ENCODE measurements around the gene NOL3. TPM values are rescaled to one million over a fixed set of nuclear protein-coding genes. Genes with fewer than 3 reads are reported as not detected.
"Not testable (repeated sequence)": the region's sequence is repeated elsewhere in the genome, so short reads cannot be mapped to it uniquely, and the experiment has no call there.

NOL3 gene
- total RNA-seq (ENCODE audit: unreplicated experiment) = 8.8 TPM
- long read RNA-seq, partial matches to known transcripts = 8 of 14 reads
- long read RNA-seq, other reads (novel, unspliced or antisense) = 3 of 14 reads

GRCh38 chr16:67170168-67170948 lies at the start of gene NOL3:
TSS of gene NOL3 (plus strand) at chr16:67170538.
- H3K27ac Mint-ChIP-seq (ENCODE audit: unreplicated experiment) = peak within 1 kb of the TSS; percentile 59
- DNase-seq = peak; percentile 70
- H3K9me3 Mint-ChIP-seq (ENCODE audit: unreplicated experiment) = peaks cover 7% of the 10 kb centered on the region
- peaks cover 5% of the 10 kb centered on the region for H3K36me3 Mint-ChIP-seq (ENCODE audit: unreplicated experiment)
- H3K4me1 Mint-ChIP-seq (ENCODE audit: low read depth, unreplicated experiment) = peaks cover 9% of the 10 kb centered on the region
- peaks cover 30% of the 10 kb centered on the region for H3K27me3 Mint-ChIP-seq (ENCODE audit: unreplicated experiment)
- TF ChIP-seq CTCF (IDR thresholded peaks at IDR 0.05; ENCODE audit: partially characterized antibody, unreplicated experiment) = no peak
- H3K4me3 Mint-ChIP-seq (ENCODE audit: unreplicated experiment) = peak within 1 kb of the TSS; percentile 88

- not testable (repeated sequence) for H3K9me3 Mint-ChIP-seq (ENCODE audit: unreplicated experiment); H3K36me3 Mint-ChIP-seq (ENCODE audit: unreplicated experiment); H3K27me3 Mint-ChIP-seq (ENCODE audit: unreplicated experiment); H3K27ac Mint-ChIP-seq (ENCODE audit: unreplicated experiment); DNase-seq; H3K4me3 Mint-ChIP-seq (ENCODE audit: unreplicated experiment)
- peaks cover 15% of the 10 kb centered on the region for H3K4me1 Mint-ChIP-seq (ENCODE audit: low read depth, unreplicated experiment)
These were observed 47.5 kb upstream of the NOL3 start for GRCh38 chr16:67122799-67123198.

- Mint-ChIP-seq H3K36me3 (ENCODE audit: unreplicated experiment) (peaks cover 4% of the 10 kb centered on the region), H3K27me3 (ENCODE audit: unreplicated experiment) (peaks cover 2% of the 10 kb centered on the region), H3K27ac (ENCODE audit: unreplicated experiment) (peak overlapping the region; percentile 33), H3K4me1 (ENCODE audit: low read depth, unreplicated experiment) (peaks cover 25% of the 10 kb centered on the region), H3K9me3 (ENCODE audit: unreplicated experiment) (peaks cover 2% of the 10 kb centered on the region), H3K4me3 (ENCODE audit: unreplicated experiment) (no peak overlapping the region)
- TF ChIP-seq CTCF (IDR thresholded peaks at IDR 0.05; ENCODE audit: partially characterized antibody, unreplicated experiment) = no peak
- DNase-seq = no peak
These were observed 41.9 kb upstream of the NOL3 start for GRCh38 chr16:67128417-67128816.

- Mint-ChIP-seq H3K4me1 (ENCODE audit: low read depth, unreplicated experiment) (peaks cover 25% of the 10 kb centered on the region), H3K36me3 (ENCODE audit: unreplicated experiment) (no peaks in the 10 kb centered on the region), H3K27ac (ENCODE audit: unreplicated experiment) (peak overlapping the region; percentile 33), H3K4me3 (ENCODE audit: unreplicated experiment) (no peak overlapping the region), H3K9me3 (ENCODE audit: unreplicated experiment) (peaks cover 2% of the 10 kb centered on the region), H3K27me3 (ENCODE audit: unreplicated experiment) (peaks cover 2% of the 10 kb centered on the region)
- no peak for TF ChIP-seq CTCF (IDR thresholded peaks at IDR 0.05; ENCODE audit: partially characterized antibody, unreplicated experiment)
- no peak for DNase-seq
These were observed 41.5 kb upstream of the NOL3 start for GRCh38 chr16:67128887-67129286.

GRCh38 chr16:67129422-67129821 lies 40.9 kb upstream of the NOL3 start:
- Mint-ChIP-seq H3K27me3 (ENCODE audit: unreplicated experiment) (peaks cover 2% of the 10 kb centered on the region), H3K9me3 (ENCODE audit: unreplicated experiment) (peaks cover 2% of the 10 kb centered on the region), H3K36me3 (ENCODE audit: unreplicated experiment) (no peaks in the 10 kb centered on the region), H3K4me3 (ENCODE audit: unreplicated experiment) (no peak overlapping the region), H3K27ac (ENCODE audit: unreplicated experiment) (no peak overlapping the region), H3K4me1 (ENCODE audit: low read depth, unreplicated experiment) (peaks cover 25% of the 10 kb centered on the region)
- no peak for DNase-seq
- TF ChIP-seq CTCF (IDR thresholded peaks at IDR 0.05; ENCODE audit: partially characterized antibody, unreplicated experiment) = no peak
